NT2/D1 (cell line): ENCODE results near the gene HS3ST2.

Source experiments
- SUZ12 ChIP-seq: IDR thresholded peaks from 2 replicates; pipeline ENCODE4 v1.6.1; 2011; ENCODE audit not compliant: insufficient read length, insufficient read depth; ENCODE audit errors: extremely low read depth
- YY1 ChIP-seq: IDR thresholded peaks from 2 replicates; pipeline ENCODE4 v1.6.1; 2011; ENCODE audit not compliant: insufficient read length, insufficient read depth

DNA sequence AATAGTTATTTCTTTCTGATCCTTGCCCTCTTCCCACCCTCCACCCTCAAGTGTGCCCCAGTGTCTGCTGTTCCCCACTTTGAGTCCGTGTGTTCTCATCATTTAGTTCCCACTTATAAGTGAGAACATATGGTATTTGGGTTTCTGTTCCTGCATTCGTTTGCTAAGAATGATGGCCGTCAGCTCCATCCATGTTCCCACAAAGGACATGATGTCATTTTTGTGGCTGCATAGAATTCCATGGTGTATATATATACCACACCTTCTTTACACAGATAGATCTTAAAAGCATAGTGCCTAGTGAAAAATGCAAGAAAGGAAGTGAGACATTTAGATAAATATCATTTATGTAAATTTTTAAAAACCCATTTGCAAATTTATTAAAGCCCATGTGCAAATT, 33.1 kb downstream of the HS3ST2 start:
- TF ChIP-seq SUZ12 (no peak), YY1 (no peak)
